Esophagus muscularis mucosa (tissue), 4 donors: ENCODE data around the gene SLC4A9. TPM values are rescaled to one million over a fixed set of nuclear protein-coding genes. Genes with fewer than 3 reads are reported as not detected.

Source experiments
- DNase-seq: peaks from one replicate; pipeline ENCODE4 v3.0.0-alpha.2; 2017; ENCODE audit errors: extremely low spot score
- H3K27ac ChIP-seq, 4 donors: fragments of 200-600 bp; sonication (generic); replicated peaks in 1 of 4; 1 replicate in 3 of 4; 2 replicates in 1 of 4; pipeline ENCODE4 v1.5.1; 2016 to 2019; ENCODE audit warnings: mild to moderate bottlenecking in 1 of 4
- H3K27me3 ChIP-seq, 4 donors: fragments of 200-600 bp; sonication (generic); one replicate each; pipeline versions ENCODE4 v1.5.1 to v1.6.0; 2016 to 2019
- H3K36me3 ChIP-seq, 4 donors: fragments of 200-600 bp; sonication (generic); one replicate each; pipeline ENCODE4 v1.5.1; 2016 to 2019
- H3K4me1 ChIP-seq, 4 donors: fragments of 200-600 bp; sonication (generic); one replicate each; pipeline ENCODE4 v1.5.1; 2016 to 2019
- H3K4me3 ChIP-seq, 4 donors: fragments of 200-600 bp; sonication (generic); 1 replicate in 2 of 4; 2 replicates in 2 of 4; pipeline ENCODE4 v1.5.1; 2016 to 2019; ENCODE audit warnings: mild to moderate bottlenecking in 4 of 4, moderate library complexity in 1 of 4
- H3K9me3 ChIP-seq, 4 donors: fragments of 200-600 bp; sonication (generic); 1 replicate in 3 of 4; 2 replicates in 1 of 4; pipeline ENCODE4 v1.5.1; 2016 to 2019
- EP300 ChIP-seq: sonication (generic); formaldehyde crosslinking; IDR thresholded peaks from one replicate; pipeline ENCODE4 v1.6.1; 2017; ENCODE audit warnings: antibody characterized with exemption
- POLR2A ChIP-seq: fragments of 450-650 bp; IDR thresholded peaks from one replicate; pipeline ENCODE4 v1.6.1; 2017; ENCODE audit warnings: antibody characterized with exemption, moderate library complexity, mild to moderate bottlenecking, low read depth
- POLR2AphosphoS5 ChIP-seq, 2 donors: sonication (generic); formaldehyde crosslinking; IDR thresholded peaks; one replicate each; pipeline ENCODE4 v1.6.1; 2017; ENCODE audit warnings: antibody characterized with exemption in 2 of 2
- WGBS: methylation state at CpG from one replicate; pipeline ENCODE4 v1.1.5; 2018; 5-methylcytosine and 5-hydroxymethylcytosine counted together
- intact Hi-C: fragments of 100-400 bp; cut with DNase I; formaldehyde crosslinking; loops from one replicate; pipeline ENCODE4 v1.15.1; 2023
- total RNA-seq, 4 donors: library from RNA; depleted of rRNA; stranded (reverse); fragments of >200 nt; gene quantifications; one replicate each; pipeline versions ENCODE4 v1.1.0 to v1.2.1, GENCODE V29; 2016
- TF ChIP-seq, protein P1 (sequence below), 3 experiments: fragments of 200-600 bp in 2 of 3; fragments of 450-650 bp in 1 of 3; sonication (generic) in 2 of 3; IDR thresholded peaks; one replicate each; pipeline ENCODE4 v1.5.1; 2017 to 2019; ENCODE audit warnings: antibody characterized with exemption in 3 of 3, mild to moderate bottlenecking in 2 of 3, moderate library complexity in 1 of 3

Gene SLC4A9
- total RNA-seq, 4 donors from 2014 or later = not detected

DNA sequence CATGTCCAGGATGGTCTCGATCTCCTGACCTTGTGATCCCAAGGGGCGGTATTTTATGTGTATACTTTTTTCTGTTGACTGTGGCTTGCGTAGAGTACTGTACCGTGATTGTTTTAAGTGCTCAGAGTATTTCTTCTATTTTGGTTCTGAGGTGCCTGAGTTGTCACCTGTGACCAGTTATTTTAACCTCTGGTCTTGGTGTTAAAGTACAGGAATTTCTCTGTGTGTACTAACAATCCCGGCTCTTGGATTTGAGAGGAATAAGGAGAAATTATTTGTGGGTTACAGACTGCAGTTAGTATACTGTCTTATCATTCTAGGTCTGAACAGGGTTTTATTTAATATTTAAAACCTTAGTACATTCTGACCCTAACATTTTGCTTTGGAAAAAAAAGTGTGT, 43.6 kb downstream of the SLC4A9 start:
- TF ChIP-seq, protein P1, sequence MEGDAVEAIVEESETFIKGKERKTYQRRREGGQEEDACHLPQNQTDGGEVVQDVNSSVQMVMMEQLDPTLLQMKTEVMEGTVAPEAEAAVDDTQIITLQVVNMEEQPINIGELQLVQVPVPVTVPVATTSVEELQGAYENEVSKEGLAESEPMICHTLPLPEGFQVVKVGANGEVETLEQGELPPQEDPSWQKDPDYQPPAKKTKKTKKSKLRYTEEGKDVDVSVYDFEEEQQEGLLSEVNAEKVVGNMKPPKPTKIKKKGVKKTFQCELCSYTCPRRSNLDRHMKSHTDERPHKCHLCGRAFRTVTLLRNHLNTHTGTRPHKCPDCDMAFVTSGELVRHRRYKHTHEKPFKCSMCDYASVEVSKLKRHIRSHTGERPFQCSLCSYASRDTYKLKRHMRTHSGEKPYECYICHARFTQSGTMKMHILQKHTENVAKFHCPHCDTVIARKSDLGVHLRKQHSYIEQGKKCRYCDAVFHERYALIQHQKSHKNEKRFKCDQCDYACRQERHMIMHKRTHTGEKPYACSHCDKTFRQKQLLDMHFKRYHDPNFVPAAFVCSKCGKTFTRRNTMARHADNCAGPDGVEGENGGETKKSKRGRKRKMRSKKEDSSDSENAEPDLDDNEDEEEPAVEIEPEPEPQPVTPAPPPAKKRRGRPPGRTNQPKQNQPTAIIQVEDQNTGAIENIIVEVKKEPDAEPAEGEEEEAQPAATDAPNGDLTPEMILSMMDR (IDR thresholded peaks at IDR 0.05) = no peak
- TF ChIP-seq EP300 (no peak), POLR2A (no peak), POLR2AphosphoS5 (IDR thresholded peaks at IDR 0.05) (no peak)
- Histone ChIP-seq H3K27me3 (no peaks in the 10 kb centered on the region), H3K9me3 (no peaks in the 10 kb centered on the region), H3K4me1 (peaks cover 29 to 62% (median 58%) of the 10 kb centered on the region in 4 donors), H3K4me3 (peak overlapping the region; percentile 91 to 100 (median 99)), H3K36me3 (peaks cover 0 to 11% (median 0%) of the 10 kb centered on the region in 4 donors), H3K27ac (peak overlapping the region in 1 of 4 donors; percentile 25)
- WGBS = 66% methylated on average over 5 of the region's 5 CpGs
- intact Hi-C loops = loop anchor here (5.0 kb wide), 1 partner anchor 244 kb away; the partner anchor contains the start of genes IK and NDUFA2
- no peak for DNase-seq

DNA sequence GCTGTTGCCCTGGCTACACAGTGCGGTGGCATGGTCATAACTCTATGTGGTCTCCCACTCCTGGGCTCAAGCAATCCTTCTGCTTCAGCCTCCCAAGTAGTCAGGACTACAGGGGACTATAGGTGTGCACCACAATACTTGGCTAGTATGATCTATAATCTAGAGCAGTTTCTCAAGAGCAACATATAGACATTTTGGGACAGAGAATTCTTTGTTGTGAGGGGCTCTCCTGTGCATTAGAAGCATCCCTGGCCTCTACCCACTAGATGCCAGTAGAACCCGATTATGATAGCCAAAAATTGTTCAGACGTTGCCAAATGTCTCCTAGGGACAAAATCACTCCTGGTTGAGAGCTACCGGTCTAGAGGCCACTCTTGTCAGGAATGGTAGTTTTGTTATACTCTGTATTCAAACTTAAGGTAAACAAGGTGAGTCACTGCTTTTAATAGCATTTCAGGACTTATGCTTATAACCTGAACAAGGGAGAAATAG, 48.8 kb downstream of the SLC4A9 start:
- Histone ChIP-seq H3K4me1 (peaks cover 16 to 83% (median 63%) of the 10 kb centered on the region in 4 donors), H3K36me3 (peaks cover 0 to 11% (median 0%) of the 10 kb centered on the region in 4 donors), H3K4me3 (no peak overlapping the region), H3K27me3 (no peaks in the 10 kb centered on the region), H3K9me3 (no peaks in the 10 kb centered on the region), H3K27ac (peak overlapping the region in 2 of 4 donors; percentile 1 to 15)
- WGBS = 45% methylated on average over 4 of the region's 4 CpGs
- TF ChIP-seq EP300 = no peak
- no peak for TF ChIP-seq POLR2AphosphoS5 (IDR thresholded peaks at IDR 0.05)
- TF ChIP-seq, protein P1 (IDR thresholded peaks at IDR 0.05) = no peak
- TF ChIP-seq POLR2A = no peak
- intact Hi-C loops = no loop called here
- DNase-seq = no peak

DNA sequence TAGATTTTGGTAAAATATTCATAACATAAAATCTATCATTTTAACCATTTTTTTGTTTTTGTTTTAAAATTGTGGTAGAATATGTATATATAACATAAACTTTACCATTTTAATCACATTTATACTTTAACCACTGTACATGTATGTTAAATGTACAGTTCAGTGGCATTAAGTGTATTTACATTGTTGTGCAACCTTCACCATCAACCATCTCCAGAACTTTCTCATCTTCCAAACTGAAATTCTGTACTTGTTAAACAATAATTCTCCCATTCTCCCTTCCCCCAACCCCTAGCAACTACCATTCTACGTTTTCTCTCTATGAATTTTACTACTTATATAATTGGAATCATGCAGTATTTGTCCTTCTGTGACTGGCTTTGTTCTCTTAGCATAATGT, 53.2 kb downstream of the SLC4A9 start:
- Histone ChIP-seq H3K4me3 (no peak overlapping the region), H3K27ac (no peak overlapping the region), H3K9me3 (no peaks in the 10 kb centered on the region), H3K4me1 (peaks cover 3 to 54% (median 40%) of the 10 kb centered on the region in 4 donors), H3K36me3 (peaks cover 0 to 12% (median 0%) of the 10 kb centered on the region in 4 donors), H3K27me3 (no peaks in the 10 kb centered on the region)
- TF ChIP-seq POLR2A = no peak
- TF ChIP-seq POLR2AphosphoS5 (IDR thresholded peaks at IDR 0.05) = no peak
- TF ChIP-seq, protein P1 (IDR thresholded peaks at IDR 0.05) = no peak
- no peak for TF ChIP-seq EP300
- 63% methylated on average over 1 of the region's 1 CpG for WGBS
- DNase-seq = no peak
- intact Hi-C loops = no loop called here

DNA sequence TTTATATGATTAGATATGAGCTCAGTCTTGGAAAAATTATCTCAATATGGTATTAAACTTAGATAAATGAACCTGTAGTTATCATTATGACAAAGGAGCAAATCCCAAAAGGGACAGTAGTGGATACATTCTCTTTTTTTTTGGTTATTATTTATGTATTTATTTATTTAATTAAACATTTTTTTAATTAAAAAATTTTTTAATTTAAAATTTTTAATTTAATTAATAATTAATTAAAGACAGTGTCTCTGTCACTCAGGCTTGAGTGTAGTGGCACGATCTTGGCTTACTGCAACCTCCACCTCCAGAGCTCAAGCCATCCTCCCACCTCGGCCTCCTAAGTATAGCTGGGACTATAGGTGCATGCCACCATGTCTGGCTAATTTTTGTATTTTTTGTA, 57.2 kb downstream of the SLC4A9 start:
- TF ChIP-seq POLR2A = no peak
- intact Hi-C loops = no loop called here

DNA sequence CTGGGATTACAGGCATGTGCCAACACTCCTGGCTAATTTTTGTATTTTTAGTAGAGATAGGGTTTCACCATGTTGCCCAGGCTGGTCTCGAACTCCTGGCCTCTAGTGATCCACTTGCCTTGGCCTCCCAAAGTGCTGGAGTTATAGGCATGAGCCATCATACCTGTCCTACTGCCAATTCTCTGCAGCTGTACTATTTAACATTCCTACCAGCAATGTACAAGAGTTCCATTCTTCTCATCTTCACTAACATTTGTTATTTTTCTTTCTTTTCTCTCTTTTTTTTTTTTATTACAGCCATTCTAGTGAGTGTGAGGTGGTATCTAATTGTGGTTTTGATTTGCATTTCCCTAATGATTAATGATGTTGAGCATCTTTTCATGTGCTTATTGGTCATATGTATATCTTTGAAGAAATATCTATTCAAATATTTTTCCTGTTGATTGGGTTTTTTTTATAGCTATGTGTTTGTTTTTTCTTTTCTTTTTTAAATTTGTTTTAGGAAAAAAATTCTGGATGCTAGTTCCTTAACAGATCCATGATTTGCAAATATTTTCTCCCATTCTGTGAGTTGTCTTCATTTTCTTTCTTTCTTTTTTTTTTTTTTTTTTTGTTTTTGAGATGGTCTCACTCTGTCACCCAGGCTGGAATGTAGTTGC, 59.0 kb downstream of the SLC4A9 start:
- TF ChIP-seq EP300 = no peak
- TF ChIP-seq POLR2A = no peak
- no peak for TF ChIP-seq POLR2AphosphoS5 (IDR thresholded peaks at IDR 0.05)
- TF ChIP-seq, protein P1 (IDR thresholded peaks at IDR 0.05) = no peak
- H3K4me3 ChIP-seq = no peak overlapping the region
- H3K9me3 ChIP-seq = no peaks in the 10 kb centered on the region
- peaks cover 0 to 37% (median 23%) of the 10 kb centered on the region in 4 donors for H3K4me1 ChIP-seq
- peaks cover 0 to 12% (median 0%) of the 10 kb centered on the region in 4 donors for H3K36me3 ChIP-seq
- WGBS = 93% methylated on average over 1 of the region's 1 CpG
- H3K27me3 ChIP-seq = no peaks in the 10 kb centered on the region
- H3K27ac ChIP-seq = no peak overlapping the region
- no peak for DNase-seq
- intact Hi-C loops = no loop called here

More for the DNA sequence above, 57.2 kb downstream of the SLC4A9 start:
- Histone ChIP-seq H3K4me1 (peaks cover 0 to 44% (median 32%) of the 10 kb centered on the region in 4 donors), H3K27ac (no peak overlapping the region), H3K36me3 (peaks cover 0 to 12% (median 0%) of the 10 kb centered on the region in 4 donors), H3K4me3 (no peak overlapping the region), H3K9me3 (no peaks in the 10 kb centered on the region), H3K27me3 (no peaks in the 10 kb centered on the region)
- no peak for DNase-seq
- WGBS = 91% methylated on average over 2 of the region's 2 CpGs
